T-helper 2 cell treated with Interferon-gamma antibody and Interleukin-4, amounts not matched to agents 100 ng/mL and 5 ng/mL, for 36 hours (primary cell): ENCODE measurements around the gene BTBD6. TPM values are rescaled to one million over a fixed set of nuclear protein-coding genes. Genes with fewer than 3 reads are reported as not detected.

Experiments
- intact Hi-C: fragments of 100-400 bp; cut with micrococcal nuclease; formaldehyde crosslinking; loops from one replicate; pipeline ENCODE4 v1.15.1; 2023
- total RNA-seq: library from RNA; stranded (reverse); gene quantifications from 2 replicates; pipeline ENCODE4 v1.2.3, GENCODE V29; 2022

BTBD6 gene
- total RNA-seq, 1 donor from 2014 or later = 42.2 TPM

DNA sequence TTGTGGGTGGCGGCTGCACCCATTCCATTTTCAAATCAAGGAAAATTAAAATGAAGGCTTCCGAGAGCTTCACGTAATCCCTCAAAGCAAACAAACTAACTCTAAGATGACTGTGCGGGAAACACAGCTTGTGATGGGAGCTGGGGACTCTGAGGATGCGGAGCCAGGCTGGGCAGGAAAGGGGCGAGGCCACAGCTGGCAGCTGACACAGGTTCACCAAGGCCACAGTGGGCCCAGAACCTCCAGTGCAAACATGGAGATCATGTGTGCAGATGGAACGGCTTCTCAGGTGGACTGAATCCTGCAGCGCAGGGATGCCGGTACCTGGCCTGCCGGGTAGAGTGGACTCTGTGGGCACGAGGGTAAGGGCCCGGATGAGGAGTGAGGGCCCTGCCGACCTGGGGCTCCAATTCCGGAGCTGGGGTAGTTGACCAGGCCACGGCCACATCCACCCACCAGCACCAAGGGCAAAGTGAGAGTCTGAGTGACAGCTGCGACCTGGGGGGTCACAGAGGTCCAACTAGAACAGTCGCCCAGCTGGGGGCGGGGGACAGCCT is 19.2 kb upstream of the BTBD6 start:
- intact Hi-C loops = no loop called here

DNA sequence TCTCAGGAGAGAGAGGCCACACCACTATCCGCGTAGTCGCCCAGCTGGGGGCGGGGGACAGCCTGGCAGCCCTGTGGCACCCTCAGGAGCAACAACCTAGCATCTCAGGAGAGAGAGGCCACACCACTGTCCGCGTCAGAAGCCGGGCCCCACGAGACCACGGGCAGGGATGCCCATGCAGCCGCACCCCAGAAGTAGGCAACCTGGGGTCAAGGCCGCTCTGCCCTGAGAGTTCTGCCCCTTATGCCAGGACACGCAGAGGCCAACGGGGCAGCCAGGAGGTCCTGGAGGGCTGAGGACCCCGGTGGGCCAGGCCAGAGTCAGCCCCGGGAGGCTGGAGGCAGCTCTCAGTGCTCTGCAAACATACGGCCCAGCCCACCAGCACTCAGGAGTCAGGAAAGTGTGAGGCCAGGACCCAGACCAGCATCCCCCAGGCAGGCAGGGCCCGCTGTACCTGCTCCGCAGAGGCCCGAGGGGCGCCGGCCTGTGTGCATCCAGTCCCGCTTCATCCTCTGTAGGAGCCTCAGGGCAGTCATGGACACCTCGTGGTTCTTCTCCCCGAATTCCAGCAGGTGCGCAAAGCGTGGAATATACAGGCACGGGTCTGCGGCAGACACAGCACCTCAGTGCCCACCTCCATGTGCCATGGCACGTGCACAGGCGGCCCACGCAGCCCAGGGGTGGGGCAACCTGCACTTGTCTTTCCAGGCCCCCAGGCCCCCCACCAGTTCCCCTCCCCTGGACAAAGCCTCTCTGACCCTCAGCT is 7.3 kb upstream of the BTBD6 start:
- intact Hi-C loops = no loop called here

DNA sequence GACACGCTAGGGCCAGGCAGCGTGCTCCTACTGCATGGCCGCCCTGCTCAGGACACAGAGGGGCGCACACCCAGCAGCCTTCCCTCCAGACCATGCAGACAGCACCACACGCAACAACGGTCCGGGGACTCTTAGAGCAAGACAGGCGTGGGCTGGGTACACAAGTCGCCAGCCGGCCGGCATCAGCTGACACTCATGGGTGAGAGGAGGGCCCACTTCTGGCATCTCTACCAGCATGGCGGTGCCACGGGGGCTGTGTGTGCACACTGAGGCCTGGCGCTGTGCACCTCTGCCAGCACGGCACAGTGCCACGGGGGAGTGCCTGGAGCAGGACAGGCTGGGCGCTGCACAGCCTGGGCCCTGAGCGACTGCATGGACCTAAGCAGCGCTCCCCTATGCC is 6.7 kb upstream of the BTBD6 start:
- intact Hi-C loops = no loop called here

DNA sequence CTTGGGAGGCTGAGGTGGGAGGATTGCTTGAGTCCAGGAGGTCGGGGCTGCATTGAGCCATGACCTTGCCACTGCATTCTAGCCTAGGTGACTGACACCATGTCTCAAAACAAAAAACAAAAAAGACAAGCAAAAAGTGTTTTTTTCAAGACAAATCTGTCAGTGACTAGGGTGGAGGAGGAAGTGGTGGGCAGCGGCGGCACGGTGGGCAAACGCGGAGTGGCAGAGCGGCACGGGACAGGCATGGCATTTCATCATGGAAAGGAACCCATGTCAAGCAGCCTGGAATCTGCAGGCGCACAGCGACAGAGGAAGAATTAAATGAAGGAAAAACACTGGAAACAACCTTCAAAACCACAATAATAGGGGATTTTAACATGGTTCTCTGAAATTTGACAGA is 4.0 kb upstream of the BTBD6 start:
- intact Hi-C loops = no loop called here

DNA sequence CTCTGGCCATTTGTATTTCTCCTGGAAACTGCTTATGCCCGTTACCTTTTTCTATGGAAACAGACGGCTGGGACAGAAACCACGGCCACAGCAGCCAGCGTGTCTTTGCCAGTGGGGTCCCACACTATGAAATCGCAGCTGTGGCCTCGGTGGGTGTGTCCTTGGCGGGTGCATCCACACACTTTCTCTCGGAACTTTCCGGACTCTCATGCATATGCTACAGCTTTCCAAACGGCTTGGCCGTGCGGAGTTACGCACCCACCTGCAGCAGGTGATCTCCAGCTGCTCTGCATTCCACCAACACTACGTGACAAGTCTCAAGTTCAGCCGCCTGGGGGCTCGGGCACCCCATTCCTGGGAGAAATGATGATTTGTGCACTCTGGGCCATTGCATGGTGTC is 1.3 kb upstream of the BTBD6 start:
- intact Hi-C loops = no loop called here

DNA sequence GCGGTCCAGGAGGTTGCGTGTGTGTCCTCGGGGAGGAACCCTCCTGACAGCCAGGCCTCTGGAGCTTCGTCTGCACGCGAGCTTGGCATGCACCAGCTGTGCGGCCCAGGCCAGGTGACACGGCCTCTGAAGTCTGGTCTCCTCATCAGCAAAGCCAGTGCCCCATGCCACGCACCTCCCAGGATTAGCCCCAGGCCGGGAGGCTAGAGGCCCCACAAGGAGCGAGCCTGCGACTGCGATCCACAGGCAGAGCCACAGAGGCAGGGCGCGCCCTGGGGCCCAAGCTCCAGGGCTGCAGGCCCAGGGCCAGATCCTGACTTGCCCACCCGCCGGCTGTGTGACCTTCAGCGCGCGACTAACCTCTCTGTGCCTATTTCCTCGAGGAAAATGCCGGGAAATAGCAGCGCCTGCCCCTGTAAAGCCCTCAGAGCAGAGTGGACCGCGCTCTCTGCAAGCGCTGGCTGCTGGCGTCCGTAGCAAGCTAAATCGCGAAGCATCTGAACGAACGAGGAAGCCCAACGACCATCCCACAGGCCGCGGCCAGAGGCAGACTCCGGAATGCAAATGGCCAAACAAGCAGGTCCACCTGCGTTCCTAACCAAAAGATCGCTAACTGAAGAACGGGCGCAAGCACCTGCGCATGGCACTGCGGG is 492 bp upstream of the BTBD6 start:
- intact Hi-C loops = no loop called here

DNA sequence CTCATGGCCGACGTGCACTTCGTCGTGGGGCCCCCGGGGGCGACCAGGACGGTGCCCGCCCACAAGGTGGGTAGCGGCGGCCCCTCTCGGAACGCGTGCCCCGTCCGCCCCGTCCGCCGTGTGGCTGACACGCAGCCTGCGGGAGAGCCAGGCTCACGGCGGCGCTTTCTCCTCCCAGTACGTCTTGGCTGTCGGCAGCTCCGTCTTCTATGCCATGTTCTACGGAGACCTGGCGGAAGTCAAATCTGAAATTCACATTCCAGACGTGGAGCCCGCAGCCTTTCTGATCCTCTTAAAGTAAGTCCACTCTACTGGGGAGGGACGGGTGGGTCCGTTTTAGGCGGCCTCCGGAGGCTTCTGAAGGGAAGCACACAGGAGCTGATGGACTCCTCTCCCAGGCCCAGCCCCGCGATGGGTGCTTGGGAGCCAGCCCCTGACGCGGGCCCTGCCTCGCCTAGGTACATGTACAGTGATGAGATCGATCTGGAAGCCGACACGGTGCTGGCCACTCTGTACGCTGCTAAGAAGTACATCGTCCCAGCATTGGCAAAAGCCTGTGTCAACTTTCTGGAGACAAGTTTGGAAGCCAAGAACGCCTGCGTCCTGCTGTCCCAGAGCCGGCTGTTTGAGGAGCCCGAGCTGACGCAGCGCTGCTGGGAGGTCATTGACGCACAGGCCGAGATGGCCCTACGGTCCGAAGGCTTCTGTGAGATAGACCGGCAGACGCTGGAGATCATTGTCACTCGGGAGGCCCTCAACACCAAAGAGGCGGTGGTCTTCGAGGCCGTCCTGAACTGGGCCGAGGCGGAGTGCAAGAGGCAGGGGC is 1.1 kb downstream of the BTBD6 start:
- intact Hi-C loops = no loop called here

DNA sequence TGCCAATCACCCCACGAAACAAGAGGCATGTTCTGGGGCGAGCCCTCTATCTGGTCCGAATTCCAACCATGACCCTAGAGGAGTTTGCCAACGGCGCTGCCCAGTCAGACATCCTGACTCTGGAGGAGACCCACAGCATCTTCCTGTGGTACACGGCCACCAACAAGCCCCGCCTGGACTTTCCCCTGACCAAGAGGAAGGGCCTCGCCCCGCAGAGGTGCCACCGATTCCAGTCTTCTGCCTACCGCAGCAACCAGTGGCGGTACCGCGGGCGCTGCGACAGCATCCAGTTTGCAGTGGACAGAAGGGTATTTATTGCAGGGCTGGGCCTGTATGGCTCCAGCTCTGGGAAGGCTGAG is 1.7 kb downstream of the BTBD6 start:
- intact Hi-C loops = no loop called here

DNA sequence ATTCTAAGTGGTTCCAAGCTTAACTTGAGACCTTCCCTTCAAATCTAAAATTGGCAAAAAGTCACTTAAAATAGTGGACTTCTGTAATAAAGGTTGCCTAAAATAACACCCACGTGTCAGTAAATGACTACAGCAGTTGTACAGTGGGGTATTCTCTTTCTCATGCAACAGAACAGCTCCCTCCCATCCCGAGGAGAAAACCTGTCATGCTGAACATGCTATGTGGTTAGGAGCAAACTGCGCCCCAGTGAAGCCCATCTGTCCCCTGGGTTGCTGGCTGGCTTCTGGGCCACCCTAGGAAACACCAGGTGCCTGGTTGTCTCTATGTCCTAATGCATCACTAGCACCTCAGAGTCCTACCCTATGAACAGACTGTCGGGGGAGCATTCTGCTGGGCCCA is 2.7 kb downstream of the BTBD6 start:
- intact Hi-C loops = no loop called here

DNA sequence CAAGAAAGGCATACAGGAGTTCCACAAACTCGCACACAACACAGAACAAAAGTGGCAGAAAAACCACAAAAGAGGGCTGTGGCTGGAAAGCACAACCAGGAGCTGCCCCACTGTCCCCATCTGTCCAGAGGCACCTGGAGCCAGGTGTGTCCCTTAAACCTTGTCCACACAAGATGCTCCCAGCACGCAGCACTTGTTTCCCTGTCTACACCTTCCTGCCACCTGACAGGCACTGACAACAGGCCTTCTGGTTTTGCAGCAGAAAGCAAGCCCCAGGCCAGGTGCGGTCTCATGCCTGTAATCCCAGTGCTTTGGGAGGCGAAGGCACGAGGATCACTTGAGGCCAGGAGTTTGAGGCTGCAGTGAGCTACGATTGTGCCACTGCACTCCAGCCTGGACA is 3.6 kb downstream of the BTBD6 start:
- intact Hi-C loops = no loop called here

DNA sequence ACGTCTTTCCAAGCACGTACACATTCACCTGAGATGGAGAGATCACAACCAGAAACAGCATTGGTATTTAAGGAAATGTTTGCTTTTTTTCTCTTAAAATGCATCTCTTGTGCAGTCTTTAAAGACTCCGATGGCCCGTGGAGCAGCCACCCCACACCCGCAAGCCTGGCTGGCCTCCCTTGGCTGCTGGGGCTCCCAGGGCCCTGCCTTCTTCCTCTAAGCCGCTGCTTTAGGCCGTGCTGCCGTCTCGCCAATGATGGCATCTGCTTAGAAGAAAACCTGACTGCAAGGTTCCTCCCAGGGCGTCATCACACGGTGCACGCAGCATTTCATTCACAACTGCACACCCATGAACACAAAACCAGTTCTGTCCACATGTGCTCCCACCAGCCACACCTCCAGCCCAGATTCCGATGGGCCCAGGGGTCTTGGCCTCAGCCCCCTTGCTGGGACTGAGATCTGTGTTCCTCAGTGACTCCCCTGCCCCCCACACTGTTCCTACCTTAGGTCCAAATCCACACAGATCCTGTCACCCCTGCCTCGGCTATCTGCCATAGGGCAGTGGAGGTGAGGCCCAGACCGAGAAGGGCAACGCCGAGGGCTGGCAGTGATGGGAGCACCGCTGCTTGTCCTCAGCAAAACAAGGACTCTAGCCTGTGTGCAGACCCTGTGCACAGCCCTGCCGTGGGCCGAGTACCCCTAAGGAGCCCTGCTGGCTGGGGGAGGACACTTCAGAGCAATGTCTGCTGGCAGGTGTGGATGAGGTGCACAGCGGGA is 4.4 kb downstream of the BTBD6 start:
- intact Hi-C loops = no loop called here

DNA sequence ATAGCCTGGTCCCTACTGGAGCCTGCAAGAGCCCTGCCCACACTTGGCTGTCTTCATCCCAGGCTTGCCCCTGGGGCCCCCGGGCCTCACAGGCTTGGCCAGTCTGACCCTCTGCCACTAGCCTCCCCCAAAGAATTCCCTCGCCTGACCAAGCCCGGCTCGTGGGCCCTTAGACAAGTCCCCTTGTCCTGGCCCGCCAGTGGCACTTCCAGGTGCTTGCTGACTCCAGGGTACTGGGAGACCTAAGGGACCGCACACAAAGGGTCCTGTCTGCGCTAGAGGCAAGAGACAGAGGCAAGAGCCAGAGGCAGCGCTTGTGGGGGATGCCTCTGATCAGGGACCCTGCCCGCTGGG is 5.0 kb downstream of the BTBD6 start:
- intact Hi-C loops = no loop called here

DNA sequence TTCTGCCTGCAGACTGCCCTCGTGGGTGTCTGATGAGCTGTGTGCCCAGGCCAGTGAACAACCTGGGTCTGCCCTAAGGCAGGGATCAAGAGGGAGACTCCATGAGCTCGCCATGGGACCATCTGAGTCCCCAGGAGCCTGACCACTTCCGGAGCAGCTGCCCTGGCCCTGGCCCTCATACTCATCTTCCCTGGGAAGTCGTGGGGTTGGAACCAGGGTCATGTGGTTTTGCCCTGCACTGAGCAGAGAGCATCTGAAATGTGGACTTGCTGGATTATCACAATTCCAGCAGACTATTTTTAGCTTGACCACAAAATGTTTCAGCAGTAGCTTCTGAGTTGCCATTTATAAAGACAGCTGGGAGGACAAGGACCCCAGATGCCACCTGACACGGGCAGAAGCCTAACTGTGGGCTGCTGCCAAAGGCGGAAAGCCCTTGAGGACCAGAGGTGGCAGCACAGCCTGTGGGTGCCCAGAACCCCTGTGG is 6.7 kb downstream of the BTBD6 start:
- intact Hi-C loops = no loop called here

DNA sequence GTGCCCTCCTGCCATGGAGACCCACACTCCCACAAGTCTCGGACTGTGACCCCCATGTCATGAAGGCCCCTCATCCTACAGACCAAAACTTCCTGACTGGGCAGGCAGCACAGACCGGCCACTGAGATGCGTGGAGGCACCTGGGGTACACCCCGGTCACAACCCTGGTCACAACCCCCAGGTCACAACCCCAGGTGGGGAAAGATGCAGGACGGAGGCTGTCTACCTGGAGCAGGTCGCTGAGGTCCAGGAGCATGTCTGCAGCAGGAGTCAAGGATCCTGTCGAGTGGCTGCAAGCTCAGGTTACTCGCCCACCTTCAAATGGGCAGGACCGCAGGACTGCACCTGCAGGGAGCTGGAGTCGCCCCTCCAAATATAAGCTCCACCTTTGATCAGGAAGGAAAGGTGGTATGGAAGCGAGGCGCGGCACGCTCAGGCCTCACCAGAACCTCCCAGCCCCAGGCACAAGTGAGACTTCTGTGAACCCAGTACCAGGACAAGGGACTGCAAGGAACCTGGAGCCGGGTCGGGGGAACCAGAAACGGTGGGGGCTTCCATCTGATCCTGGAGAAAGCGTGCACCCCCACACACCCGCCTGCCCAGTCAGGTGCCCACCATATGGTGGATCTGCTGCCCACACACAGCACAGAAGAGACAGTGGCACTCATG is 8.1 kb downstream of the BTBD6 start:
- intact Hi-C loops = no loop called here

DNA sequence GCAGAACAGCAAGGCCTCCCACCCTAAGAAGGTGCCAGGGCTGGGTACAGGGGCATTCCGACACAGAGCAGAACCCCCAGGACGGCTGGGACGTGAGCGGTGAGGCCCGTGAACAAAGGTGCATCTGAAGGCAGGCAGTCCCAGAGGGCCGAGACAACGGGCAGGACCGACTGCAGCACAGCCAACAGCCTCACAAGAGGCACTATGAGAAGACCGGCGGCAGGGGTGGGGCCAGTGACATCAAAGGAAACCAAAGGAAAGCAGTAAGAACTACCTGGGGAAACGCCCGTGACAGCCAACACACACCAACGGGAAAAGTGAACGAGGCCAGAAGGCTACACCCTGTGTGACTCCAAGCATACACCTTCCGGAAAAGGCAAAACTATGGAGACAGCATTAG is 9.1 kb downstream of the BTBD6 start:
- intact Hi-C loops = no loop called here

DNA sequence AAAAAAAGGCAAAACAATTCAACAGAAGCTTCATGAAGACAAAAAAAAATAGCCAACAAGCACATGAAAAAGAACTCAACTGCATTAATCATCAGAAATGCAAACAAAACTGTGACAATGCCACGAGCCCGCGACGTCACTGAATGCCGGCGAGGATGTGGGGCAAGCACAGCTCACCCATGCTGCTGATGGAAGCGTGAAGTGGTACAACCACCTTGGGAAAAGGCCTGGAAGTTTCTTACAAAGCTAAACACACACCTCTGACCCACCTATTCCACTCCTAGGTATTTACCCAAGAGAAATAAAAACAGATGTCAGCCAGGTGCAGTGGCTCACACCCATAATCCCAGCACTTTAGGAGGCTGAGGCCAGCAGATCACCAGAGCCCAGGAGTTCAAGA is 10.5 kb downstream of the BTBD6 start:
- intact Hi-C loops = no loop called here

DNA sequence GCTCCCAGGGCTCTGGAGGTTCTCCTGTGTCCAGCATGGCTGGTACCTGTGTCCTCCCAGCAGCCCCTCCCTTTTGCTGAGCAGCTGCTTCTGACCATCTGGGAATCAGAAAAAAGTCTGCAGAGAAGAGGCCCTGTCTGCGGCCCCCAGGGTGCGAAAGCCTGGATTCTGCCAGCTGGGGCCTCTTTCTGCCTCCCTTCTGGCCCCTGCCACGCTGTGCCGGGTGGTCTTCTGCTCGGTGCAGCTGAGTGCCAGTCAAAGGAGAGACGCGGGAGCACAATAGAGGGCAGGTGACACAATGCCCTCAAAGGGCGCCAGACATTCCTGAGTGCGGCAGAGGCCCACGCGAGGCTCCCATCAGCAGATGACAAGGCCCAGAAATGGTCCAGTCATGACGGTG is 12.6 kb downstream of the BTBD6 start:
- intact Hi-C loops = no loop called here

DNA sequence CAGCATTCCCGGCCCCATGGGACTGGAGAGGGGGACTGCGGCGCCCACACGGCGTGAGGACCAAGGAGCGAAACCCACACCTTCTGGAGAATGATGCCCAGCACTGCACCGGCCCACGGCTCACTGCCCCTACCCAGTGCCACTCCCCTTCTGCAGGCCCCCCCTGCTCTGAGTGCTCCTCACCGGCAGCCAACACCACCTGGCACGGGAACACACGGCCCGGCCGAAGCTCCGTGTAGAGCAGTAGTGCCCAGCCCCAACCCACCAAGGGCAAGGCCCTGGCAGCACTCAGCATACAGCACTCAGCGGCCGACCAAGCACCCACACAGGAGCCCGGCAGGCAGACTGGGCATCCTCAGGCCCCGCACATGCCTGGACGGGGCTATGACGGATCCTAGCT is 13.4 kb downstream of the BTBD6 start:
- intact Hi-C loops = no loop called here

DNA sequence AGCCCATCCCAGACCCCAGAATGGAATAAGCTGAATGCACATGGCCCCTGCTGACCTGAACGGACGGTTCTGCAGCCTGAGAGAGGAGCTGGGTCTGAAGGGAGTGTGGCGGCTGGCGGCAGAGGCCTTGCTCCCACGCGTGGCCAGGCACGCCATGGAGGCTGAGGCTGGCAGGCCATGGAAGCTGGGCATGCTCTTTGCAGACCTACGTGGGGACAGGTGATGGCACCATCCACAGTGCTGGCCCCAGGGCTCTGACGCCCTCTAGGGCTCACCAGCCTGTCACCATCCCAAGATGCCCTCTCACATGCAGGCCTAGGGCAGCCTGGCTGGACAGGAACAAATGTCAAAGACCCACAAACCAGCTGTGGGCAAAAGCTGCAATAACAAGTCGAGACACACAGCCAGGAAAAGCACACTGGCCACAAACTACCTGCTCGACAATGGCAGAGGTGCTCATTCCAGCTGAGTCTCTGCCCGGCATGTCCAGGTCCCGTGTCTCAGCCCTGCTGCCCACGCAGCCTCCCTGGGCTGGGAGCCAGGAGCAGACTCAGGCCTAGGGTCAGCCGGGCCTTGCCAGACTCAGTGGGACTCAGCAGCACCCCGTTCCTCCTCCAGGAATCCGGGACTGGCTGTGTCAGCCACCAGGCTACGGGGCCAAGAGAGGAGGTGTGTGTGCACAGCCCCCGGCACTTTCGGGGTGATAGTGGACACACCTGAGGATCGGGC is 19.7 kb downstream of the BTBD6 start:
- intact Hi-C loops = no loop called here

DNA sequence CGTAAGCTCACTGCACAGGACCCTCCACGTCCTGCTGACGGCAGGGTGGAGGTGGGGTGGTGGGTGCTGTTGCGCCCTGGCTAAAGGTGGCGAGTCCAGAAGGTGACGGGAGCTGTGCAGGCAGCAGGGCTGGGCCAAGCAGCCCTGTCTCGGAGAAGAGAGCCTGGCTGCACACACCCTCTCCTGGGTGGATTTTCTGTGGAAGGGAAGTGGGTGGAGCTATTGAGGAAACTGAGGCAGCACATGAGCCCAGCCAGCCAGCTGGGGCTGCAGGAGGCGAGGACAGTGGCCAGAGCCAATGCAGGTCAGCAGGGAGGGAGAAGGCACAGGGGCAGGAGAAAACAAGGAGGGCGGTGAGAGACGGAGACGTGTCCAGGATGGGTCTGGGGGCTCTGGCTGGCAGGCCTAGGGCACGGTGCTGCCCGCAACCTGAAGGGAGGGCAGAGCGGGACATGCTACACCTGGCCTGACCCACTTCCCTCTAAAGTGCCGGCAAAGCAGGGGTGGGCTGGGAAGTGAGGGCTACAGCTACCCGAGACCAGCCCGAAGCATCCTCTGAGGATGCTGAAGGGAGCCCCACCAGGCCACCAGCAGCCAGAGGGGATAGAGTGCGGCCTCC is 20.5 kb downstream of the BTBD6 start:
- intact Hi-C loops = no loop called here
